GM04503 (cell line): ENCODE results near the gene ZBP1.

Experiments
- DNase-seq: peaks from one replicate; pipeline ENCODE4 v3.0.0-alpha.2; 2012; ENCODE audit warnings: low read depth

Gene ZBP1

GRCh38 chr20:57658447-57658832 is 38.2 kb upstream of the ZBP1 start:
- DNase-seq = no peak

DNA sequence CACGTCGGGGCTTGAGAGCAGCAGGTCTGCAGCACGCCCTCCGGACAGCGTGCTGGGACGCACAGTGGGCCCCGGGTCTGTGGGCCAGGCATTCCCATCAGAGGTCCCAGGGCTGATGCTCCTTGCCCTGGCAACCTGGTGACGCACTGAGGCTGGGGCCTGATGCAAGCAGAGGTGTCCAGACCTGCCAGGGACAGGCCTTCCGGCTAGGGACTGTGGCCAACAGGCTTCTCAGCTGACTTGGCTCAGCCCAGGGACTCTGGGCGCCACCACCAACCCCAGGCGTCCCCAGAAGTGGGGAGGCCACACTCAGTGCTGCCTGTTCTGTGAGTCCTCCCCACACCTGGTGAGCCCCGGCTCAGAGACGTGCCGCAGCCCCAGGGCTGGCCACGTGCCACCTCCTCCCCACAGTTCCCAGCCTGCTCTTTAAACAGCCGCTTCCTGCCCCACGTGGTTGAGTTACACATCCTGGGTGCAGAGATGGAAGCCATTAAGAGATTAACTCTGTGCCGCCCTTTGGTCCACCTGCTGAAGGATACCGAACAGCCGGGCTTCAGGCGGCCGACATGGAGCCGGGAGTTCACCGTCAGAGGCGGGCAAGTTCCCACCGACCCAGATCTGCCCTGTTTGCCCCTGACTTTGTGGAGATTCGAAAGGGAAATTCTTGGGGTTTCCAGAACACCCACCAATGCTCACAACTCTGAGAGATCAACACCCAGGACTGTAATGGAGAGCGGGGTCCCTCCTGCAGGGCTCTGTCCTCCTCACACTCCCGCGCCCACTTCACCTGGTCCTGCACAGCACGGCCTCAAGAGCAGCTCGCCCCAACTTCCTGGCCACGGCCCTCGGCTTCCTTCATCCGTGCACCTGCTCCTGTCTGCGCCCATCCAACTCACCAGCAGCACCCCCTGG is 37.6 kb upstream of the ZBP1 start:
- no peak for DNase-seq

DNA sequence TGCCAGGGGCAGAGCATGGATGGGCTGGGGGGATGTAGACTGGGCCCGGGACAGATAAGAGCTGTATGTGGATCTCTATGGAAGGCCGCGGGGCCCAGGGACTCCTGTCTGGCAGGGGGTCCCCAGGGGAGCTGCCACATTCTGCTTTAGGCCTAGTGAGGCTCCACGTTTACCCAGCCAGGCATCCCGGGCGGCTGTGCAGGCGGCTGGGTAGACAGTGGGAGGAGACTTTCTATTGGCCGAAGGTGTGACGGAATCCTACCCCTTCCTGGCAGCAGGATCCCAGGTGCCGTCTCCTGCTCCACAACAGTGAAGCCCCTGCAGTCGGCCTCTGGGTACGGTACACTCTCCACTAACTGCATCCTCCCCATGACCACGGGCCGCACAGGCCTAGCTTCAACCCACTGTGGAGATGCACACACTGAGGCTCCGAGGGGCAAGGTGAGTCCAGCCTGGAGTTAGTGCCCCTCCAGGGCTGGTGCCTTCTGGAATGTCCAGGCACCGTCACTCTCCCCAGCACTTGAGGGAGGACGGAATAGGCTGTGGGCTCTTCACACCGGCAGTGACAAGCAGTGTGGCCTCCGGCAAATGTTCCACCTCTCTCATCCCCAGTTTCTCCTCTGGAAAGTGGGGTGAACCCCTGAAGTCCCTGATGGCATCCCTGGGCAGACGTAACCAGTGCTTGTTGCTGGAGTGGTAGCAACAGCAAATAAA is 36.8 kb upstream of the ZBP1 start:
- DNase-seq = no peak

DNA sequence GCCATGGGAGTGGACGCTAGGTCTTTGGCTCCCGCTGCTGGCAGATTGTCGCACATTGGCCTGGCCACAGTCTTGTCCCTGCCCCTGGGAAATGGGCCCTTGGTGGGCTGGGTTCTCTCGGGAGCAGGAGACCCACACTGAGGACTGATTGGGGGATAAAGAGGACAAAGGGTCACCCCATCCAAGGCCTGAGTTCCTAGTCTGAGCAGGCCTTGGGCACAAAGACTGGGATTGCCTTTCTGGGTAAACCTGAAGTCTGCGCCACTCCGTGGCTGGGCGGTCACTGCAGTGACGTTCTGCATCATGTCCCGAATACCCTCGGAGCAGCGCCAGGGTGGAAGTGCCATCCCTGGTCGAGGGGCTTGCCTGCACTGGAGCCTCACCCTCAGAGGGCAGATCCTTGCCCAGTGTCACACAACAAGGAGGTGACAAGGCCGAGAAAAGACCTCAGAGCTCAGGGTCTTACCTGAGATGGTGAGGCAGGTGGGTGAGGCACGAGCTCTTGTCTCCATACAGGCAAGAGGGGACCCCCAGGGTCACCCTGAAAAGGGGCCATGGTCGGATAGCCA is 36.1 kb upstream of the ZBP1 start:
- DNase-seq = no peak

- no peak for DNase-seq
These were observed 35.6 kb upstream of the ZBP1 start for GRCh38 chr20:57655809-57656155.

DNA sequence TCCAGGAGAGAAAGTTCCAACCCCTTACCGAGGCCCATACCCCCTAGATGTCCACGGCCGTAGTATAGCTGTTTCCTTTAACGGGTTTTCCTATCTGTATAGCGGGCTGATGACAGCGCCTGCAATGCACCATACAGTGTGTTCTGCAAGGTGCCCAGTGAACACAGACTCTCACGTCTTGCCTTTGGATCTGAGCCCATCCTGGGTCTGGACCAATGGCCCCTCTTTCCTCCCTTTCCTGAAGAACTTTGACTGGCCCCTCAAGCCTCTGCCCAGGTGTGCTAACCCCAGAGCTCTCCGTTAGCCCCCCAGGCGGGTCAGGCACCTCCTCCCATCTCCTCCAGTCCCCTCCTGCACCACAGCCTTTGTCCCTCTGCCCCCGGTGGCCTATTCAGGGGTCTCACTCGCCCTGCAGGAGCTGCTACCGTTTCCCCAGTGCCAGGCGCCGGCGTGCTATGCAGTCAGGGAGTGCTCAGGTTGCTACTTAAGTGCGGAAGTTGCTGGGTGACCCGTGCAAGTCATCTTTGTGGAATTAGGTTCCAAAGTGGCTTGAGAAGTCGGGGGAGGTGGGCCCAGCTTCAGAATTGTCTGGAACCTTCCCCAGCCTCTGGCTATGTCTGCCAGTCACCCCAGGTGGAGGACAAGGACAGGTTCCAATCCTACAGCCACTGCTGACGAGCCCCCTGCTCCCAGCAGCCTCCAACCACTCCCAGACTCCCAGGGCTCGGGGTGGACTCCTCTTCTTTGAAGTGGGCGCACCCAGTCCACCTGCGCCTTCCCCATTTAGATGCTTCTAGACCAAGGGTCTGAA is 35.0 kb upstream of the ZBP1 start:
- DNase-seq = no peak

- peak; percentile 7 for DNase-seq
These were observed 34.3 kb upstream of the ZBP1 start for GRCh38 chr20:57654363-57654997.

GRCh38 chr20:57653910-57654309 is 33.7 kb upstream of the ZBP1 start:
- no peak for DNase-seq

DNA sequence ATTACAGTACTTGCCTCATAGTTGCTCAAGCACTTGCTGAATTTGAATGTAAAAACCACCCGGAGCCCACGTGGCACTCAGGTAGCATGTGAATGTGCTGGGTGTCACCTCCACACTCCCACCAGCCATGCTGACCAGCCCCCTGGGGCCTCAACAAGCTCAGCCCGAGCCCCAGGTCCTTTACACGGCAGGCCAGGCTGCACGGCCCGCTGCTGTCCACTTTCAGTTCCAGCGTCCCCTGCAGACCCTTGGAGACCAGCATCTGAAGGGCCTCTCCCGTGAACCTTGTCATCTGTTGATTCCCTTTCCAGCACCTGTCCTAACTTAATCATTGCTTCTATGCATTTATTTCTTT is 33.3 kb upstream of the ZBP1 start:
- no peak for DNase-seq

- DNase-seq = no peak
These were observed 32.6 kb upstream of the ZBP1 start for GRCh38 chr20:57652606-57653545.

GRCh38 chr20:57651881-57652605 is 31.8 kb upstream of the ZBP1 start:
- no peak for DNase-seq

DNA sequence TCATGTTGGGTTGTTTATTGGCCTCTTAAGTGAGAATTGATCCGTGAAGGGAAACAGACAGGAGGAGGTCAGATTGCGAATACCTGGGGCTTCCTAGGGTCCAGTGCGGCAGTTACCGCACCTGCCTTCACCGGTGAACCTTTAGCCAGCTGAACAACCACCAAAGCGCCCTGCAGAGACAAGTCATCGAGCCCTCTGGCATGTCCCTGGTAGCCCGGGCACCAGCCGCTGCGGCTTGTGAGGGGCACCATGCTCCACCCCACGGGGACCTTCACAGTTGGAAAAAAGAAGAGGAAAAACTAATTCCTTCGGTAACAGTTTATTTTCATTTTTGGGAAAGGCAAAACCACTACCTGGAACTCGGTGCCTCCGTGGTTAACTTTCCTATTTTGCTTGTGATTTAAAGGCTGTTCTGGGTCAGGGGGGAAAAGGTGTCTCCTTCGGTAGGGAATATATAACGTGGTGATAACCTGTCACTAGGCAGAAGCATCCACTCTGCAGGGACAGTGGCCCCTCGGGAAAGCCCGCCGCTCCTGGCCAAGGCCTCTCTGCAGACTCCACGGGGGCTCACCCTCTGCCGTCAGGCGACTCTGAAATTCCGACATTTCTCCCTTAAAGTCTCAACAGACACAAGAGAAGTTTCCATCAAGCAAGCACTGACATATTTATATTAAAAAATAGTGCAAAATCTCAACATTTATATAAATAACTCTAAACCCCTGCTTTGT is 30.7 kb upstream of the ZBP1 start:
- no peak for DNase-seq

DNA sequence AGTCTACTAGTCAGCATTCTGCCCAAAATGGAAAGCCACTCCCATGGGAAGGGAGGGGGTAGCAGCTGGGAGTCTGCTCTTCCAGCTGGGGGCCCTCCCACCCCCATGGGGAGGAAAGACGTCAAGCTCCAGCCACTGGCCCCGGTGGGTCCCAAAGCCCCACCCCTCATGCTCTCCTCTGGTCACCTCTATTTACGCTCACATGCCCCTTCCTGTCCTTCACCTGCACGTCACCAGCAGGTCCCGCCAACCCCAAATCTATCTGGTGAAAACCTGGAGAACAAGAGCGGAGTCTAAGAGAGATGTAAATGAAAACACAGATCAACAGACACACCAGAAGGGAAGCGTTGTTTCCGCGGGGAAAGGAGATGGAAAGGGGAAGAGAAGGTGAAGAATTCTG is 30.0 kb upstream of the ZBP1 start:
- DNase-seq = no peak

GRCh38 chr20:57649617-57650015 is 29.4 kb upstream of the ZBP1 start:
- DNase-seq = no peak

DNA sequence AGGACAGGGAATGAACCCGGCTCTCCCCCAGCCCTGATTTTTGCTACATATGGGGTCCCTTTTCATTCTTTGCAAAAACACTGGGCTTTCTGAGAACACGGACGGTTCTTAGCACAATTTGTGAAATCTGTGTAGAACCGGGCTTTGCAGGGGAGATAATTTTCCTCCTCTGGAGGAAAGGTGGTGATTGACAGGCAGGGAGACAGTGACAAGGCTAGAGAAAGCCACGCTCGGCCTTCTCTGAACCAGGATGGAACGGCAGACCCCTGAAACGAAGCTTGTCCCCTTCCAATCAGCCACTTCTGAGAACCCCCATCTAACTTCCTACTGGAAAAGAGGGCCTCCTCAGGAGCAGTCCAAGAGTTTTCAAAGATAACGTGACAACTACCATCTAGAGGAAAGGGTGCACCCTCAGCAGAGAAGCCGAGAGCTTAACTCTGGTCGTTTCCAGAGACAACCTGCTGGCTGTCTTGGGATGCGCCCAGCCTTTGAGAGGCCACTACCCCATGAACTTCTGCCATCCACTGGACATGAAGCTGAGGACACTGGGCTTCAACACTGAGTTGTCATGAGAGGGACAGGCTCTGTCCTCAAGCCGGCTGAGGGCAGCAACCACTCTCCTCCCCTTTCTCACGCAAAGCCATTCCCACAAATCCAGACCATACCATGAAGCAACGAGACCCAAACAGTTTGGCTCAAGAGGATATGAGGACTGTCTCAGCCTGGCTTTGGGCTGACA is 28.8 kb upstream of the ZBP1 start:
- no peak for DNase-seq

DNA sequence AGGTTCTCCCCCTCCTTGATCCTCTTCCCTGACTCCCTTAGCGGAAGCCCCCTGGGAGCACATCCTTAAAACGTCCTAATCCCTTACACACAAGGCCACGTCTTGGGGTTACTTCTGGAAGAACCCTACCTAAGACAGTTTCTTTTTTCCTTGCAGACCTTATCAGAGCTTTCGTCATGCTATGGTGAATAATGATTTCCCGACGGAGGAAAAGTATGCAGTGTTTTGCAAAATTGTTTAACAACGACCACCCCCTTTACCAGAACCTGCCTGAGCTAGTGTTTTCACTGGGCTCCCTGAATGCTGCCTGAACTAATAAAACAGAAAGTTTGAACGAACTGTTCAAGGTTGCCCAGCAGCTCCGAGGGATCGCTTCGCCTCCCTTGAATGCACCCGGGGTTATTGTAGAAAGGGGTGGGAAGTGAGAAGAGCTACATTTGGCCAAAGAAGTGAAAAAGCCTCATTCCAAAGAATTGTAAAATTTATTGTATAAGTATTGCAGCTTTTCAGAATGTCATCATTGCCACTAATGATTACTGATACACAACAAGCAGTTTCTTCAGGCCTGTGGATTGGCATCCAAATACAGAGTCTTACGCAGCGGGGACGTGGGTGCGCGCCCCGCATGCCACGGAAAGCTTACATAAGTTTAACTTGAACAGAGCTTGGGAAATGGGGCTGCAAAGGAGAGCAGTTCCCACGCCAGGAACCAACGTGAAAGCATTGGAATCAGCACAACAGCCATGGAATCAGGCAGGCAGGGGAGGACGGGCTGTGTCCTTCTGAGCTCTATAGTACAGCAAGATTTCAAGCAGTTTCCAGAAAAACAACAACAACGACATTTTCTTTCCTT is 27.9 kb upstream of the ZBP1 start:
- DNase-seq = no peak

- no peak for DNase-seq
These were observed 27.0 kb upstream of the ZBP1 start for GRCh38 chr20:57647006-57647932.
